LNCaP clone FGC (cell line): ENCODE measurements around the gene PRTFDC1.
"Not testable (repeated sequence)": the region's sequence is repeated elsewhere in the genome, so short reads cannot be mapped to it uniquely, and the experiment has no call there.

Experiments used
- DNase-seq: peaks from one replicate; pipeline ENCODE4 v3.0.0-alpha.2; 2011; ENCODE audit warnings: low read depth
- H3K4me3 ChIP-seq: 2 replicates; pipeline ENCODE4 v1.5.1; 2011; ENCODE audit warnings: mild to moderate bottlenecking, low read depth, low read length, control low read depth
- CTCF ChIP-seq: IDR thresholded peaks from 2 replicates; pipeline ENCODE4 v1.5.1; 2012; ENCODE audit warnings: mild to moderate bottlenecking; ENCODE audit not compliant: control insufficient read depth, insufficient read depth; ENCODE audit errors: extremely low read depth

PRTFDC1 gene

GRCh38 chr10:24981161-24981710, 28.8 kb upstream of the PRTFDC1 start:
- DNase-seq, result no peak
- no peak overlapping the region for H3K4me3 ChIP-seq
- TF ChIP-seq CTCF, result no peak

DNA sequence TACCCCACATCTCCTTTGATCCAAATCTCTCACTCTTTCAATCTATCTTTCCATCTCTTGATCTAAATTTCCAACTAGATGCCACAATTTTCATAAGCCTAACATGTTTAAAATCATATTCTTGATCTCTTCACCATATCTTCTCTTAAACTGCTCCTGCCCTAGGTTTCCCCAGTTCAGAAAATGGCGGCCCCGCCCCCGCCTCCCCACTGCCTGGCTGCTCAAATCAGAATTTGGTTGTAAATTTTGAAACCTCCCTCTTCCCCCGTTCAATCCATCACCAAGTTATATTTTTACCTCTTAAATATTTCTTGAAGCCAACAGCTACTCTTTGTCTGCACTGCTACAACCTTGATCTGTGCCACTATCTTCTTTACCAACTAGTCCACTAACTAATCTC, 27.3 kb upstream of the PRTFDC1 start:
- no peak for DNase-seq
- H3K4me3 ChIP-seq, result no peak overlapping the region
- TF ChIP-seq CTCF, result no peak

DNA sequence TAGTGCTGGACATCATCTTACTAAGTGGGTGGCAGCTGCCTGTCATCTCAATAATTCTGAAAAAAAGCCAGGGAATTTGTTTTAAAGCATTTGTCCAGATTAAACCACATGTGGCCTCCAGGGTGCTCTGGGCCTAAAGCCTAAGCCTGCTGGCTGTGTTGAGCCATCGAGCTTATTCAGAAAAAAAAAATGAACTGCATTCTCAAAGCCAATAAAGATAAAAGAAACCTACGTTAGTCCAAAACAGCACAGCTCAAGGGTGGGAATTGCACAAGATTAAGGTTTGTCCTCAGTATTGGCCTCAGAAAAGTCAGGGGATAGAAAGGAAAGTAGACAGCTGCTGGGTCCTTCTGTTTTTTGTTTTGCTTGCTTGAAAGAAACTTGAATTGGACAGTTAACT, 22.6 kb upstream of the PRTFDC1 start:
- no peak overlapping the region for H3K4me3 ChIP-seq
- DNase-seq, result no peak
- TF ChIP-seq CTCF, result no peak

GRCh38 chr10:24973163-24973562, 20.8 kb upstream of the PRTFDC1 start:
- no peak overlapping the region for H3K4me3 ChIP-seq
- TF ChIP-seq CTCF, result no peak
- DNase-seq, result no peak

DNA sequence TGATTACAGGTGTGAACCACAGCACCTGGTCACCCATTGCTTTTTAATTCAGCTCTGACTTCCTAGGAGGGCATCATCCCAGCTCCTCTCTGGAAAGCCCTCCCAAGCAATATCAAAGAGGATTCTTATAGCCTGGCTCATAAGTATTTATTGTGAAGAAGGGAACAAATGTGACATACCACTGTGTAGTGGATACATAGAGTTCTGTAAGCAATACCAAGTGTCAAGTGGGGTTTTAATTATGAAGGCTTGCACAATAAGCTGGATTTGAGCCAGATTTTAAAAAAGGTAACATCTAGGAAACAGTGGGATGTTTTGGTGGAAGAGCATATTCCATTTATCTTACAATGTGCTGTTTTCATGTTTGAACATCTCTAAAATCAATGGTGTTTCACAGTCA, 19.0 kb upstream of the PRTFDC1 start:
- H3K4me3 ChIP-seq, result no peak overlapping the region
- TF ChIP-seq CTCF, result no peak
- DNase-seq, result no peak

GRCh38 chr10:24969841-24970281, 17.5 kb upstream of the PRTFDC1 start:
- H3K4me3 ChIP-seq, result no peak overlapping the region
- no peak for TF ChIP-seq CTCF
- no peak for DNase-seq

DNA sequence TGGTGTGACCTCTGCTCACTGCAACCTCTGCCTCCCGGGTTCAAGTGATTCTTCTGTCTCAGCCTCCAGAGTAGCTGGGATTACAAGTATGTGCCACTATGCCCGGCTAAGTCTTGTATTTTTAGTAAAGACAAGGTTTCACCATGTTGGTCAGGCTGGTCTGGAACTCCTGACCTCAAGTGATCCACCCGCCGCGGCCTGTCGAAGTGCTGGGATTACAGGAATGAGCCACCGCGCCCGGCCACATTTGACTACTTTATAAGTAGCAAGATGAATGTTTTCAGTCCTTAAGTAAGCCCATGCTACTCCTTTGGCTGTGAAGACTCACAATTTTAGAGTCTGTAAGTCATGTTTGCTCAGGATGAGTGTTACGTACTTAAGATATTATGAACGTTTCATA, 16.5 kb upstream of the PRTFDC1 start:
- not testable (repeated sequence) for DNase-seq, H3K4me3 ChIP-seq
